ENCODE measurements around the gene MYO1B.

The MYO1B gene

GRCh38 chr2:191351298-191351697 lies 106.1 kb downstream of the MYO1B start:
- Histone ChIP-seq H3K4me2 (ENCODE audit: low read length, poor library complexity, severe bottlenecking) (no peak overlapping the region), H3K9ac (ENCODE audit: low read length) (no peak overlapping the region), H3K4me3 (ENCODE audit: insufficient read depth in 1 of 2, low read depth in 1 of 2, low read length in 2 of 2) (no peak overlapping the region), H3K9me3 (ENCODE audit: control insufficient read depth, low read length) (no peaks in the 10 kb centered on the region), H3K36me3 (ENCODE audit: control insufficient read depth in 1 of 2, insufficient read depth in 2 of 2, low read depth in 1 of 2, low read length in 2 of 2) (peaks cover 16 to 85% of the 10 kb centered on the region in 2 experiments), H2BK12ac (ENCODE audit: low read length in 2 of 2) (no peak overlapping the region), H3K18ac (ENCODE audit: low read depth in 1 of 2, low read length in 2 of 2) (no peak overlapping the region), H2BK5ac (ENCODE audit: low read depth, low read length, poor library complexity, severe bottlenecking) (no peak overlapping the region), H3K27ac (ENCODE audit: low read length, poor library complexity, severe bottlenecking) (peak overlapping the region; percentile 6), H4K8ac (ENCODE audit: low read length) (no peak overlapping the region), H2AK5ac (ENCODE audit: low read length, severe bottlenecking) (no peak overlapping the region), H3K23ac (ENCODE audit: low read length in 2 of 2) (no peak overlapping the region), H3K27me3 (ENCODE audit: control insufficient read depth in 1 of 2, insufficient read depth in 1 of 2, low read length in 2 of 2) (no peaks in the 10 kb centered on the region), H2BK15ac (ENCODE audit: low read depth, poor library complexity, severe bottlenecking) (no peak overlapping the region), H3K14ac (ENCODE audit: low read length in 2 of 2) (no peak overlapping the region), H2AFZ (ENCODE audit: low read depth, low read length) (no peak overlapping the region), H4K91ac (ENCODE audit: low read length) (no peak overlapping the region), H3K4me1 (ENCODE audit: control insufficient read depth, insufficient read depth, low read depth, low read length) (peaks cover 5% of the 10 kb centered on the region), H3K79me1 (replicated peaks; ENCODE audit: low read length, poor library complexity, severe bottlenecking) (peaks cover 32% of the 10 kb centered on the region), H2BK120ac (ENCODE audit: low read depth, low read length) (no peak overlapping the region), H3K4ac (ENCODE audit: low read depth in 1 of 2, low read length in 2 of 2) (no peak overlapping the region)
- 100% methylated on average over 3 of the region's 3 CpGs for whole genome bisulfite sequencing
- DNase-seq, result no peak

DNA sequence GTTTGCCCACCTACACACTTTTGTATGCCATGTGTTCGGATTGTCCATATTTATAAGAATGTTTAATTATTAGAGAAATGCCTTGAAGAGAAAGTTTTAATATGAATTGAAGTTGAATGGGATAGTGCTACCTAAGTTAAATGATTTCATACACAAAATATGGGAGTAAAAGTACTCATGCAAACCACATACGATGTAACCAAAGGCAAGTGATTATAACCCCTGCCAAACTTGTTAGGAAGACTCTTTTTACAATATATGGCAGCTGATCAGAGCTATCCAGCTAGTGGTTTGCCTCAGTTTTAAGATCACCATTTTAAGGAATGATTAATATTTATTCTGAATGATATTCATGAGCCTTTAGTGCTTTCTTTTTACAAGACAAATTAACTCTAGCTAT lies 106.7 kb downstream of the MYO1B start:
- no peak overlapping the region for H3K27ac ChIP-seq (ENCODE audit: low read length, poor library complexity, severe bottlenecking)
- H3K23ac ChIP-seq (ENCODE audit: low read length in 2 of 2), result no peak overlapping the region
- H4K91ac ChIP-seq (ENCODE audit: low read length), result no peak overlapping the region
- no peak overlapping the region for H2BK12ac ChIP-seq (ENCODE audit: low read length in 2 of 2)
- H3K36me3 ChIP-seq (ENCODE audit: control insufficient read depth in 1 of 2, insufficient read depth in 2 of 2, low read depth in 1 of 2, low read length in 2 of 2), result peaks cover 13 to 85% of the 10 kb centered on the region in 2 experiments
- no peak overlapping the region for H2BK120ac ChIP-seq (ENCODE audit: low read depth, low read length)
- WGBS, result no CpG with 5 or more reads among the region's 2 CpGs
- H2BK5ac ChIP-seq (ENCODE audit: low read depth, low read length, poor library complexity, severe bottlenecking), result no peak overlapping the region
- no peak overlapping the region for H2BK15ac ChIP-seq (ENCODE audit: low read depth, poor library complexity, severe bottlenecking)
- H3K27me3 ChIP-seq (ENCODE audit: control insufficient read depth in 1 of 2, insufficient read depth in 1 of 2, low read length in 2 of 2), result no peaks in the 10 kb centered on the region
- H3K79me1 ChIP-seq (replicated peaks; ENCODE audit: low read length, poor library complexity, severe bottlenecking), result peaks cover 29% of the 10 kb centered on the region
- no peak for DNase-seq
- H3K14ac ChIP-seq (ENCODE audit: low read length in 2 of 2), result no peak overlapping the region
- no peak overlapping the region for H2AK5ac ChIP-seq (ENCODE audit: low read length, severe bottlenecking)
- no peak overlapping the region for H3K4me3 ChIP-seq (ENCODE audit: insufficient read depth in 1 of 2, low read depth in 1 of 2, low read length in 2 of 2)
- peaks cover 5% of the 10 kb centered on the region for H3K4me1 ChIP-seq (ENCODE audit: control insufficient read depth, insufficient read depth, low read depth, low read length)
- no peaks in the 10 kb centered on the region for H3K9me3 ChIP-seq (ENCODE audit: control insufficient read depth, low read length)
- H3K4ac ChIP-seq (ENCODE audit: low read depth in 1 of 2, low read length in 2 of 2), result no peak overlapping the region
- no peak overlapping the region for H4K8ac ChIP-seq (ENCODE audit: low read length)
- peak overlapping the region; percentile 70 for H3K9ac ChIP-seq (ENCODE audit: low read length)
- H3K4me2 ChIP-seq (ENCODE audit: low read length, poor library complexity, severe bottlenecking), result no peak overlapping the region
- no peak overlapping the region for H2AFZ ChIP-seq (ENCODE audit: low read depth, low read length)
- H3K18ac ChIP-seq (ENCODE audit: low read depth in 1 of 2, low read length in 2 of 2), result no peak overlapping the region

DNA sequence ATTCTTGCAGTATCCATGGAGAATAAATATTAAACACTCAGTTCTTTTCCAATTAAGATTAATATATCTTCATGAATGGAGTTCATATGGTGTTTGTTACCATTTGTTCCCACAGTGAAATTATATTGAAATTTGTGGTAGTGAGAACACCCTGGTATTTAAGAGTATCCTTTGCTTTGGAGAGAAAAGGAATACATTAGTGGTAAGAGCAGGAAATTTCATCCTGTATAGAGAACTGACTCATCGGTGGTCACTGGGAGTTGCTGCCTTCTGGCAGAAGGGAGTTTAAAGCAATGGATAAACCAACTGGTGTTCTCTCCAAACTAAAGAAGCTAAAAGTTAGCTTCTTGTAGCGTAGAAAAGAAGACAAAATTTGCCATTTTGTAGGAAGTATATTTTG lies 107.3 kb downstream of the MYO1B start:
- H2BK5ac ChIP-seq (ENCODE audit: low read depth, low read length, poor library complexity, severe bottlenecking), result no peak overlapping the region
- H2AFZ ChIP-seq (ENCODE audit: low read depth, low read length), result no peak overlapping the region
- no peaks in the 10 kb centered on the region for H3K27me3 ChIP-seq (ENCODE audit: control insufficient read depth in 1 of 2, insufficient read depth in 1 of 2, low read length in 2 of 2)
- no peak overlapping the region for H3K4me3 ChIP-seq (ENCODE audit: insufficient read depth in 1 of 2, low read depth in 1 of 2, low read length in 2 of 2)
- no peak overlapping the region for H2BK120ac ChIP-seq (ENCODE audit: low read depth, low read length)
- DNase-seq, result peak; percentile 81
- no peak overlapping the region for H2BK15ac ChIP-seq (ENCODE audit: low read depth, poor library complexity, severe bottlenecking)
- H3K4me2 ChIP-seq (ENCODE audit: low read length, poor library complexity, severe bottlenecking), result no peak overlapping the region
- peaks cover 5% of the 10 kb centered on the region for H3K4me1 ChIP-seq (ENCODE audit: control insufficient read depth, insufficient read depth, low read depth, low read length)
- H3K27ac ChIP-seq (ENCODE audit: low read length, poor library complexity, severe bottlenecking), result peak overlapping the region; percentile 66
- peak overlapping the region; percentile 70 for H3K9ac ChIP-seq (ENCODE audit: low read length)
- H2BK12ac ChIP-seq (ENCODE audit: low read length in 2 of 2), result no peak overlapping the region
- no peak overlapping the region for H4K8ac ChIP-seq (ENCODE audit: low read length)
- H3K79me1 ChIP-seq (replicated peaks; ENCODE audit: low read length, poor library complexity, severe bottlenecking), result peaks cover 30% of the 10 kb centered on the region
- no peak overlapping the region for H2AK5ac ChIP-seq (ENCODE audit: low read length, severe bottlenecking)
- no peaks in the 10 kb centered on the region for H3K9me3 ChIP-seq (ENCODE audit: control insufficient read depth, low read length)
- H3K36me3 ChIP-seq (ENCODE audit: control insufficient read depth in 1 of 2, insufficient read depth in 2 of 2, low read depth in 1 of 2, low read length in 2 of 2), result peaks cover 16 to 85% of the 10 kb centered on the region in 2 experiments
- H3K14ac ChIP-seq (ENCODE audit: low read length in 2 of 2), result no peak overlapping the region
- H3K18ac ChIP-seq (ENCODE audit: low read depth in 1 of 2, low read length in 2 of 2), result no peak overlapping the region
- WGBS, result 4% methylated on average over 1 of the region's 2 CpGs
- no peak overlapping the region for H3K23ac ChIP-seq (ENCODE audit: low read length in 2 of 2)
- H3K4ac ChIP-seq (ENCODE audit: low read depth in 1 of 2, low read length in 2 of 2), result no peak overlapping the region
- no peak overlapping the region for H4K91ac ChIP-seq (ENCODE audit: low read length)

DNA sequence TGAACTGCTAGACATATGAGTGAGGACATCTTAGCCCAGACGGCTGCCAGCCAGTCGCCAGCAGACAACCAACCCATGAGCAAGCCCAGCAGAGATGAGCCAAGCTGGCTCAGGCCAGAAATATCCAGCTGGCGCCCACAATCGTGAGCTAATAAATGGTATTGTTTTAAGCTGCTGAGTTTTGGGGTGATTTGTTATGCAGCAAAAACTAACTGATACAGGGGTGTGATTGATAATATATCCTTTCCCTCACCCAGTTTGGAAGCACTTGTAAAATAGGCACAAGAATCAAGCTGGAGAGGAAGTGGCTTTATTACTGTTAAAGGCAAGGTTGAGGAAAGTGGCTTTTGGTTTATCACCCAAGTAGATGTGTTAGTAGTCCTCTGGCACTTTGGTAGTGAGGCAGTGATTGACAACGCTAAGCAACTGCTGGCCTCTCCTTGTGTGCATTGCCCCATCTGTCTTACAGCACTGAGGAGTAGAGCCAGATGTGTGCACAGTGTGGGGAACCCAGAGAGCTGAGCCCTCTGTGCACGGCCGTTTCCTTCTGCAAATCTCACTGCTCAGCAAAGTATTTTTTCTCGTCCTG lies 110.1 kb downstream of the MYO1B start:
- Histone ChIP-seq H2AK5ac (ENCODE audit: low read length, severe bottlenecking) (no peak overlapping the region), H3K4me2 (ENCODE audit: low read length, poor library complexity, severe bottlenecking) (no peak overlapping the region)

More for the DNA sequence above, 110.1 kb downstream of the MYO1B start:
- Histone ChIP-seq H3K9me3 (ENCODE audit: control insufficient read depth, low read length) (no peaks in the 10 kb centered on the region), H3K4ac (ENCODE audit: low read depth in 1 of 2, low read length in 2 of 2) (no peak overlapping the region), H3K14ac (ENCODE audit: low read length in 2 of 2) (no peak overlapping the region), H2AFZ (ENCODE audit: low read depth, low read length) (no peak overlapping the region), H4K91ac (ENCODE audit: low read length) (peak overlapping the region; percentile 12), H2BK15ac (ENCODE audit: low read depth, poor library complexity, severe bottlenecking) (no peak overlapping the region), H3K23ac (ENCODE audit: low read length in 2 of 2) (no peak overlapping the region), H3K36me3 (ENCODE audit: control insufficient read depth in 1 of 2, insufficient read depth in 2 of 2, low read depth in 1 of 2, low read length in 2 of 2) (peaks cover 10 to 84% of the 10 kb centered on the region in 2 experiments), H2BK120ac (ENCODE audit: low read depth, low read length) (no peak overlapping the region), H3K18ac (ENCODE audit: low read depth in 1 of 2, low read length in 2 of 2) (no peak overlapping the region), H3K4me3 (ENCODE audit: insufficient read depth in 1 of 2, low read depth in 1 of 2, low read length in 2 of 2) (no peak overlapping the region), H3K27ac (ENCODE audit: low read length, poor library complexity, severe bottlenecking) (no peak overlapping the region), H4K8ac (ENCODE audit: low read length) (no peak overlapping the region), H2BK12ac (ENCODE audit: low read length in 2 of 2) (no peak overlapping the region), H3K27me3 (ENCODE audit: control insufficient read depth in 1 of 2, insufficient read depth in 1 of 2, low read length in 2 of 2) (no peaks in the 10 kb centered on the region), H3K4me1 (ENCODE audit: control insufficient read depth, insufficient read depth, low read depth, low read length) (peaks cover 5% of the 10 kb centered on the region), H3K79me1 (replicated peaks; ENCODE audit: low read length, poor library complexity, severe bottlenecking) (peaks cover 25% of the 10 kb centered on the region), H3K9ac (ENCODE audit: low read length) (no peak overlapping the region), H2BK5ac (ENCODE audit: low read depth, low read length, poor library complexity, severe bottlenecking) (no peak overlapping the region)
- WGBS, result 98% methylated on average over 8 of the region's 8 CpGs
- no peak for DNase-seq

All from mesenchymal stem cell (in vitro differentiated cells and primary cell).